Activated CD8-positive, alpha-beta memory T cell treated with anti-CD3 and anti-CD28 coated beads, Interleukin-2, amount 10 ng/mL, durations not matched to agents 7 days and 5 days (primary cell): ENCODE measurements around the gene MMP11. TPM values are rescaled to one million over a fixed set of nuclear protein-coding genes. Genes with fewer than 3 reads are reported as not detected.

Experiments used
- ATAC-seq: fragments of 150-1000 bp; cut with Tn5 transposase; one replicate; pipeline ENCODE4 v1.10.0; 2021; ENCODE audit warnings: moderate library complexity
- CTCF ChIA-PET: fragments of 350-600 bp; sonication (Branson Sonifier 250); formaldehyde crosslinking; loops from one replicate; lab custom pipeline; 2021; ENCODE audit warnings: antibody characterized with exemption; lab: Charles Lee
- DNase-seq: peaks from one replicate; pipeline ENCODE4 v3.0.0-alpha.2; 2020
- H3K27ac Mint-ChIP-seq: one replicate; pipeline ENCODE4 v1.8.0; 2021; ENCODE audit warnings: mild to moderate bottlenecking, mixed read lengths
- H3K27me3 Mint-ChIP-seq: one replicate; pipeline ENCODE4 v1.8.0; 2021; ENCODE audit warnings: mixed read lengths
- H3K36me3 Mint-ChIP-seq: one replicate; pipeline ENCODE4 v1.8.0; 2021; ENCODE audit warnings: mild to moderate bottlenecking, mixed read lengths
- H3K4me1 Mint-ChIP-seq: one replicate; pipeline ENCODE4 v1.8.0; 2021; ENCODE audit warnings: mixed read lengths
- H3K4me3 Mint-ChIP-seq: one replicate; pipeline ENCODE4 v1.8.0; 2021; ENCODE audit warnings: mild to moderate bottlenecking, moderate library complexity, mixed read lengths
- H3K9me3 Mint-ChIP-seq: one replicate; pipeline ENCODE4 v1.8.0; 2022; ENCODE audit warnings: low read depth, mixed read lengths
- total RNA-seq, 2 experiments: library from RNA; stranded (reverse); gene quantifications; one replicate each; pipeline ENCODE4 v1.2.3, GENCODE V29; 2021

The MMP11 gene
- total RNA-seq, 2 experiments from 2014 or later: 0.91 to 1.0 TPM

DNA sequence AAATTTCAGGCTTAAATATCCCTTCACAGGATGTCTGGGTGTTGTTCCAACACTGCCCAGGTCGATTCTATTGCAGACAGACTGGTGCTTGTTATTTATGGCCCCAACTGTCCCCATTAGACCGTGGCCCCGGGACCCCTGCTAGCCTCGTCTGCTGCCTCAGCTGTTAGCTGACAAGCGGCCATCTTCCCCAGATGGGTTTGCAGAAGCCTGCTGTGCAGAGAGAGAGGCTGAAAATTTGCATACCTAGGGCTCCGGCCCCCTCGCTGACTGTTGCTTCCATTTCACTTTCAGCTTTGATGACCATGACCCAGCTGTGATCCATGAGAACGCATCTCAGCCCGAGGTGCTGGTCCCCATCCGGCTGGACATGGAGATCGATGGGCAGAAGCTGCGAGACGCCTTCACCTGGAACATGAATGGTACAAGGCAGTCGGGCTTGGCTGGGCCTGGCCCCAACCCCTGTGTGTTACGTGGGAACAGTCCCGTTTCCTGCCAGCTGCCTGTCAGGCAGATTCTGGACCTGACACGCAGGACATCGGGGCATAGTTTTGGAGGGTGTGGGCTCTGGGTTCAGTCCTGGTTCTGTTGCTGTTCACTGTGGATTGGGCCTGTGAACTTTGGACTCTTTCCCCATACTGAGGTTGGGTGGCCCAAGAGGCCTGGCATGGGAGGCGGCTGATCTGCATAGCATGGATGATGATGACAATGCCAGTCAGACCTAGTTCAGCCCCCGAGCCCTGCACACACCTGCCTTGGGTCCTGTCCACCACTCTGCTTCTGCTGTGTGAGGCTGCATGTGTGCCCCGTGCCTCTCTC, 30.6 kb downstream of the MMP11 start:
- no peak overlapping the region for H3K4me3 Mint-ChIP-seq
- no peak for DNase-seq
- H3K36me3 Mint-ChIP-seq: peaks cover 45% of the 10 kb centered on the region
- H3K9me3 Mint-ChIP-seq: no peaks in the 10 kb centered on the region
- CTCF ChIA-PET: no interaction called here
- ATAC-seq: no peak
- H3K27ac Mint-ChIP-seq: no peak overlapping the region
- H3K27me3 Mint-ChIP-seq: no peaks in the 10 kb centered on the region
- H3K4me1 Mint-ChIP-seq: no peaks in the 10 kb centered on the region

DNA sequence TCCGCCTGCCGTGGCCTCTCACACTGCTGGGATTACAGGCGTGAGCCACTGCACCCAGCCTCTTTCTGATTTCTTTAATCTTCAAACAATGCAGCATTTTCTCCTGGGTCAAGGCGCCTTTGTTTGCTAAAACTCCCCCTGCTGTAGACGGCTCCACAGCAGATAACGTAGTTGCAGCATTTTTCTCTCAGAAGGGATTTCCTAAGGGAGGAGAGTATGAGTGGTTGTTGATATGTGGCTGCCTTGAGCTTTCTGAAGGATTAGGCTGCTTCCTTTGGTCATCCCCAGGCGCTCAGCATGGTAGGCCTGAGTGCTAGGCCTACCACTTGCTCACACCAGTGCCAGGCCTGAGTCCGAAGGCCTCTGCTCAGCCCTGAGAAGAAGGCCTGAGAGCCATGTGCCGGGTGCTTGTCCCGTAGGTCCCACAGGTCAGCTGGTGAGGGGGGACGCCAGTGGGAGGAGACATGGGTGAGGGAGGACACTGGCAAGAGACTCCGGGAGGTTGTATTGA, 32.2 kb downstream of the MMP11 start:
- CTCF ChIA-PET: no interaction called here
- H3K4me1 Mint-ChIP-seq: no peaks in the 10 kb centered on the region
- H3K9me3 Mint-ChIP-seq: no peaks in the 10 kb centered on the region
- H3K4me3 Mint-ChIP-seq: no peak overlapping the region
- no peak overlapping the region for H3K27ac Mint-ChIP-seq
- no peak for DNase-seq
- ATAC-seq: no peak
- H3K36me3 Mint-ChIP-seq: peaks cover 42% of the 10 kb centered on the region
- H3K27me3 Mint-ChIP-seq: no peaks in the 10 kb centered on the region

- ATAC-seq (no peak), DNase-seq (no peak)
- H3K27ac Mint-ChIP-seq: peak overlapping the region; percentile 52
- no peak overlapping the region for H3K4me3 Mint-ChIP-seq
- H3K27me3 Mint-ChIP-seq: no peaks in the 10 kb centered on the region
- peaks cover 37% of the 10 kb centered on the region for H3K36me3 Mint-ChIP-seq
- CTCF ChIA-PET: no interaction called here
- no peaks in the 10 kb centered on the region for H3K9me3 Mint-ChIP-seq
- H3K4me1 Mint-ChIP-seq: no peaks in the 10 kb centered on the region
Measured at GRCh38 chr22:23806837-23807236, 34.2 kb downstream of the MMP11 start.

- Mint-ChIP-seq H3K9me3 (no peaks in the 10 kb centered on the region), H3K36me3 (peaks cover 30% of the 10 kb centered on the region), H3K4me1 (peaks cover 2% of the 10 kb centered on the region), H3K4me3 (no peak overlapping the region), H3K27me3 (no peaks in the 10 kb centered on the region), H3K27ac (no peak overlapping the region)
- CTCF ChIA-PET: interaction anchor here (1.2 to 2.3 kb wide), 4 partner anchors 23 to 45 kb away, joined by 4 to 6 read pairs (median 6); partner anchors contain the start of gene SLC2A11
- ATAC-seq (no peak), DNase-seq (no peak)
Measured at GRCh38 chr22:23812378-23812777, 39.7 kb downstream of the MMP11 start.

GRCh38 chr22:23815541-23816155, 43.0 kb downstream of the MMP11 start:
- Mint-ChIP-seq H3K27ac (peak overlapping the region; percentile 8), H3K4me1 (peaks cover 26% of the 10 kb centered on the region), H3K4me3 (no peak overlapping the region), H3K9me3 (no peaks in the 10 kb centered on the region), H3K27me3 (no peaks in the 10 kb centered on the region), H3K36me3 (peaks cover 48% of the 10 kb centered on the region)
- CTCF ChIA-PET: no interaction called here
- ATAC-seq: no peak
- no peak for DNase-seq

DNA sequence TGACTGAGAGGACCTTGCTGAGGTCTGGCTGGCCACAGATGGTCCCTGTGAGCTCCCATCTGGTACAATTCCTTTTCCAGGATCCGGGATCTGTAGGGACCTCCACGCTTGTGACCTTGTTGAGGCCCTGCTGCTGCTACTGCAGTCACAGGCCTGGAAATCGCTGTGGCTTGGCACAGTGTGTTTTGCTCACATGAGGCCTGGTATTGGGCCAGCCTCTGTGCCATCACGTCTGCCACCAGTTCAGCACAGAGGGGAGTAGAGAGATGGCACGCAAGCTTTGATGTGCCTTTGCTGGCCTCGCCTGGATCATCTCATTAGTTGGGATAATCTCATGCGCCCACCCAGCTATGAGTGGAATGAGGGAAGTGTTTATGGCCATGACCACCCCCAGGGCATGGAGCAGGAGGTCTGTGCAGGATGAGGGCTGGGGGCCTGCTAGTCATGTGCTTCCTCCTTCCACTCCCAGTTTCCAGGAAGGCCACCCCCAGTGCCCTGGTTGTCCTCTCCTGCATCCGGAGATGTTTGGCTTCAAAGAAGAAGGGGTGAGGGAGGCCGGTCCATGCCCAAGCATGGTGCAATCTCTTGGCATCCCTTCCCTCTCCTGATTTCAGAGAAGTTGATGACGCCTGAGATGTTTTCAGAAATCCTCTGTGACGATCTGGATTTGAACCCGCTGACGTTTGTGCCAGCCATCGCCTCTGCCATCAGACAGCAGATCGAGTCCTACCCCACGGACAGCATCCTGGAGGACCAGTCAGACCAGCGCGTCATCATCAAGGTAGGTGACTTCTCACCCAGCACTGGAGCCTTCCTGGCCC, 43.7 kb downstream of the MMP11 start:
- DNase-seq: no peak
- Mint-ChIP-seq H3K27me3 (no peaks in the 10 kb centered on the region), H3K27ac (no peak overlapping the region), H3K36me3 (peaks cover 50% of the 10 kb centered on the region), H3K9me3 (no peaks in the 10 kb centered on the region), H3K4me1 (peaks cover 33% of the 10 kb centered on the region), H3K4me3 (no peak overlapping the region)
- CTCF ChIA-PET: no interaction called here
- no peak for ATAC-seq

DNA sequence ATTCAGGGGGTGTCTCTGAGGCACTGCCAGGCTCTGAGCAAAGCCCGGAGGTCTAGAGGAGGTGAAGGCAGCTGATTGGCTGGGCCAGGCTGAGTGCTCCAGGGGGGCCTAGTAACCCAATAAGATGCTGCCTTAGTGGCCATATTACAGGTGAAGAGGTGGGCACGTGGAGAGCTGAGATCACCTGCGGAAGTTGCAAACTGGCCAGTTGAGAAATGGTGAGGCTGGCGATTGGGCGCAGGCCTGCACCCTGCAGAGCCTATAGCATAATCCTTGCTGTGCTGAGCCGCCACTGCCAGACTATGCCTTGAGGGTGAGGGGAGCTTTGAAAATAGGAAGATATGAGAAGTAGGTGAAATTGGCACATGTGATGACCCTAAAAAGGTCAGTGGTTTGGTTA, 44.5 kb downstream of the MMP11 start:
- H3K27ac Mint-ChIP-seq: peak overlapping the region; percentile 21
- peaks cover 38% of the 10 kb centered on the region for H3K4me1 Mint-ChIP-seq
- DNase-seq: no peak
- no peaks in the 10 kb centered on the region for H3K9me3 Mint-ChIP-seq
- no peak overlapping the region for H3K4me3 Mint-ChIP-seq
- CTCF ChIA-PET: no interaction called here
- peaks cover 54% of the 10 kb centered on the region for H3K36me3 Mint-ChIP-seq
- ATAC-seq: no peak
- no peaks in the 10 kb centered on the region for H3K27me3 Mint-ChIP-seq

GRCh38 chr22:23818541-23818940, 45.9 kb downstream of the MMP11 start:
- Mint-ChIP-seq H3K9me3 (no peaks in the 10 kb centered on the region), H3K27ac (peak overlapping the region; percentile 92), H3K4me1 (peaks cover 46% of the 10 kb centered on the region), H3K4me3 (no peak overlapping the region), H3K36me3 (peaks cover 60% of the 10 kb centered on the region), H3K27me3 (no peaks in the 10 kb centered on the region)
- CTCF ChIA-PET: no interaction called here
- DNase-seq: no peak
- no peak for ATAC-seq

DNA sequence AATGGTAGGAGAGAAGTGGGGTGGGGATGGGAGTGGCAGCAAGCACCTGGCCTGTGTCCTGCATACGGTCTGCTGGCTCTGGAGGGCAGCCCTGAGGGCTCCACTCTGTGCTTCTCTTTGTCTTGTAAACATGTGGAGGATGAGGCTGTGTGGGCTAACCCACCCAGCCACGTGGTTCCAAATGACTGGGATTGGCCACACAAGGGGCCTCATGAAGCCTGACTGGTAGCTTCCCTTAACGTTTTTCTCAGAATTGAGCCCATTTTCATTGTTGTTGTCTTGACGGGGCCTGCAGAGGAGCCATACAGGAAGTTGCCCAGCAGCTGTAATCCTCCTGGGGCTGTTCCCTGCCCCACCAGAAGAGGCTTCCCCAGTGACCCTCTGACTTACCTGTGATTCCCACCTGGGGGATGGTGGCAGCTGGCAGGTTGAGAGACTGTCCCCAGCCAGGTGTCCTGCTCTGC, 48.1 kb downstream of the MMP11 start:
- Mint-ChIP-seq H3K4me3 (peak overlapping the region; percentile 52), H3K4me1 (peaks cover 59% of the 10 kb centered on the region), H3K27ac (peak overlapping the region; percentile 92), H3K27me3 (no peaks in the 10 kb centered on the region), H3K36me3 (peaks cover 69% of the 10 kb centered on the region), H3K9me3 (no peaks in the 10 kb centered on the region)
- CTCF ChIA-PET: interaction anchor here (0.8 to 3.2 kb wide), 10 partner anchors 11 to 91 kb away, joined by 3 to 19 read pairs (median 4); partner anchors contain the start of genes CHCHD10, MIF and SLC2A11
- peak; percentile 95 for ATAC-seq
- DNase-seq: peak; percentile 90

DNA sequence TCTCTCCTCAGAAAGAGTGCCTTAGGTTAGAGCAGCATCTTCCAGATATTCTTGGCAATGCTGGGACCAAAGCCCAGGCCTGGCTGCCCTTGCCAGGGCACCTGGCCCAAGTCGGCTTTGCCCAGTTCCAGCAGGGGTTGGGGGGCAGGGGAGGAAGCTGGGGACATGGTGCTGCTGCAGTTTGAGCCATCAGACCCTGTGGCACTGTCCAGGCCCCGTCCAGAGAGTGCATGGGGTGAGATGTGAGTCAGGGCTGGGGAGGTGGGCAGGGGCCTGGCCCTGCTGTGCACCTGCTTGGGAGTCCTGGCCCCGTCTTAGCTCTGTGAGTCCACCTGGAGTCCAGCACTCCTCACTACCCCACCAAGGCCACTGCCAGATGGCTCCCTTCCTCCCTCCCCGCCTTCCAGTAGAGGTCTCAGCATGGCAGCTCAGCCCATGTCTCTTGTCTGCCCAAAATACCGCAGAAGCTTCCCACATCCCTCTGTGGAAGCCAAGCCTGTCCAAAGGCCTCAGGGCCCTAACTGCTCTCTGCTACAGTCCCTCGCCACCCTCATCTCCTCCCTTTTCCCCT, 49.5 kb downstream of the MMP11 start:
- peaks cover 69% of the 10 kb centered on the region for H3K4me1 Mint-ChIP-seq

GRCh38 chr22:23823331-23823791, 50.7 kb downstream of the MMP11 start:
- Mint-ChIP-seq H3K27me3 (no peaks in the 10 kb centered on the region), H3K36me3 (peaks cover 60% of the 10 kb centered on the region), H3K9me3 (no peaks in the 10 kb centered on the region), H3K4me3 (no peak overlapping the region), H3K27ac (peak overlapping the region; percentile 72), H3K4me1 (peaks cover 64% of the 10 kb centered on the region)
- ATAC-seq: no peak
- DNase-seq: no peak
- CTCF ChIA-PET: interaction anchor here (1.3 kb wide), 1 partner anchor 53 kb away, joined by 3 read pairs; no protein-coding TSS in a partner anchor

More for the DNA sequence above, 49.5 kb downstream of the MMP11 start:
- CTCF ChIA-PET: interaction anchor here (1.3 to 3.2 kb wide), 3 partner anchors 11 to 51 kb away, joined by 3 to 19 read pairs (median 4); no protein-coding TSS in a partner anchor
- no peak overlapping the region for H3K4me3 Mint-ChIP-seq
- H3K9me3 Mint-ChIP-seq: no peaks in the 10 kb centered on the region
- H3K27ac Mint-ChIP-seq: peak overlapping the region; percentile 92
- ATAC-seq: no peak
- DNase-seq: no peak
- no peaks in the 10 kb centered on the region for H3K27me3 Mint-ChIP-seq
- H3K36me3 Mint-ChIP-seq: peaks cover 65% of the 10 kb centered on the region

DNA sequence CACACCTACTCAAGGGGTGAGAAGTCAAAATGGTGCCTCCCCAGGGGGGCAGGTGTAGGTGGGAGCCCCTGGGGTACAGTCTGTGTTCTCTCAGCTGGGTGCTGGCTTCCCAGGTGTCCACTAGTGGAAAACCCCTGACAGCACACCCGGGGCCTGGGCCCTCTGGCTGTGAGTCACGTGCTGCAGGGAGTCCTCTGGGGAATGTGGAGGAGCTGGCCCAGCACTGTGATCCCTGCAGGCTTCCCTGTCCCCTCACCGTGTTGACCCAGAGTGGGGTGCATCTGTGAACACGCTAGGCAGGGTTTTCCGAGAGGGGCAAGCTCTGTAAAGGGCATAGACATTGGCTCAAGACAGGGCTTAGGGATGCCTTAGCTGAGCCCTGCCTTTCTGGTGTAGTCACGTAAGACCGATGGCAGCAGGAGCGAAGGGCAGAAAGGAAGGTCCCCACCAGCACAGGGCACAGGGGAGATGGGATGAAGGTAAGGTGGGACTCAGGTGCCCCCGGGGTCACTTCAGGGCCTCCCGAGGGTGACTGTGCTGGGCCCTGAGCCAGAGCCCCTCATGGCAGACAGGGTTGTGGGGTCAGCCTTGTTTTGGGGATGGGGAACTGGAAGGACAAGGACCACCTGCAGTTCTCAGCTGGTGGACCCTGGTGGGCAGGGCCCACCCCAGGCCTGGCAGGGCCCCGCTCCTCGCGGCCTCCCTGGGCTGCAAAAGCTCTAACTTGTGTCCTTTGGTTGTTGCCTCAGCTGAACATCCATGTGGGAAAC, 52.0 kb downstream of the MMP11 start:
- Mint-ChIP-seq H3K36me3 (peaks cover 58% of the 10 kb centered on the region), H3K27ac (peak overlapping the region; percentile 72), H3K27me3 (no peaks in the 10 kb centered on the region), H3K4me3 (no peak overlapping the region), H3K4me1 (peaks cover 53% of the 10 kb centered on the region), H3K9me3 (no peaks in the 10 kb centered on the region)
- CTCF ChIA-PET: no interaction called here
- ATAC-seq (no peak), DNase-seq (no peak)
